GM12878 (cell line): ENCODE data around the gene DUS3L. TPM values are rescaled to one million over a fixed set of nuclear protein-coding genes. Genes with fewer than 3 reads are reported as not detected.

Experiments
- BRCA1 ChIP-seq: IDR thresholded peaks from 2 replicates; pipeline ENCODE4 v1.6.1; 2011; ENCODE audit warnings: low read depth, low read length, improper control_type of control experiment
- CBFB ChIP-seq: IDR thresholded peaks from 2 replicates; pipeline ENCODE4 v1.6.1; 2016; ENCODE audit warnings: antibody characterized with exemption, low read depth
- EED ChIP-seq: sonication (generic); IDR thresholded peaks from 2 replicates; pipeline ENCODE4 v1.6.1; 2016; ENCODE audit warnings: antibody characterized with exemption, low read depth
- IKZF2 ChIP-seq, 2 experiments: fragments of 450-650 bp; IDR thresholded peaks; 2 replicates each; pipeline ENCODE4 v1.6.1; 2017; ENCODE audit warnings: mild to moderate bottlenecking in 2 of 2, moderate library complexity in 2 of 2
- JUNB ChIP-seq: IDR thresholded peaks from 2 replicates; pipeline ENCODE4 v1.6.1; 2016; ENCODE audit warnings: antibody characterized with exemption, mild to moderate bottlenecking
- LARP7 ChIP-seq: fragments of 450-650 bp; IDR thresholded peaks from 2 replicates; pipeline ENCODE4 v1.6.1; 2017; ENCODE audit warnings: mild to moderate bottlenecking
- NR2F1 ChIP-seq: fragments of 450-650 bp; conservative IDR thresholded peaks from 2 replicates; pipeline ENCODE4 v1.6.1; 2017; ENCODE audit warnings: mild to moderate bottlenecking
- SMAD5 ChIP-seq: IDR thresholded peaks from 2 replicates; pipeline ENCODE4 v1.6.1; 2016; ENCODE audit warnings: antibody characterized with exemption, low read depth
- TCF12 ChIP-seq: IDR thresholded peaks from 2 replicates; pipeline ENCODE4 v1.6.1; 2011; ENCODE audit warnings: low read depth, mild to moderate bottlenecking, low read length
- TCF3 ChIP-seq: IDR thresholded peaks from 2 replicates; pipeline ENCODE4 v1.6.1; 2012; ENCODE audit warnings: low read depth, mild to moderate bottlenecking, low read length, borderline replicate concordance; ENCODE audit not compliant: insufficient read depth
- TCF7 ChIP-seq: IDR thresholded peaks from 2 replicates; pipeline ENCODE4 v1.6.1; 2014; ENCODE audit warnings: antibody characterized with exemption, borderline replicate concordance
- polyA plus RNA-seq, 11 experiments: library from polyadenylated mRNA; depleted of rRNA in 4 of 11; unstranded in 6 of 11; stranded (reverse) in 5 of 11; fragments of >200 nt; fragmentation: Nextera tagmentation in 4 of 11; fragmentation: Illumina TruSeq in 1 of 11; extraction: Ambion mirVana in 4 of 11; extraction: Trizol in 1 of 11; gene quantifications; 1 replicate in 1 of 11; 2 replicates in 10 of 11; pipeline versions ENCODE4 v1.2.1 to v1.2.3, GENCODE V29; 2011 to 2016; ENCODE audit warnings: inconsistent platforms in 2 of 11, missing spikeins in 2 of 11, low read depth in 1 of 11
- total RNA-seq, 4 experiments: library from RNA; depleted of rRNA in 3 of 4; stranded (reverse); fragments of >200 nt in 3 of 4; fragmentation: Illumina TruSeq in 1 of 4; extraction: Trizol in 1 of 4; gene quantifications; 2 replicates each; pipeline versions ENCODE4 v1.2.1 to v1.2.3, GENCODE V29; 2013 to 2021
- TF ChIP-seq, protein P1 (sequence below): IDR thresholded peaks from 2 replicates; pipeline ENCODE4 v1.6.1; 2012; ENCODE audit warnings: improper control_type of control experiment, low read depth, low read length; ENCODE audit not compliant: insufficient replicate concordance
- TF ChIP-seq, protein P2 (sequence below): IDR thresholded peaks from 2 replicates; pipeline ENCODE4 v1.6.1; 2011; ENCODE audit warnings: mild to moderate bottlenecking, low read depth, low read length, moderate library complexity; ENCODE audit not compliant: insufficient replicate concordance
- TF ChIP-seq, protein P3 (sequence below): fragments of 450-650 bp; IDR thresholded peaks from 2 replicates; pipeline ENCODE4 v1.6.1; 2017; ENCODE audit warnings: borderline replicate concordance
- TF ChIP-seq, protein P4 (sequence below): fragments of 450-650 bp; IDR thresholded peaks from 2 replicates; pipeline ENCODE4 v1.6.1; 2016; ENCODE audit warnings: mild to moderate bottlenecking, moderate library complexity, borderline replicate concordance
- TF ChIP-seq, protein P5 (sequence below): IDR thresholded peaks from 2 replicates; pipeline ENCODE4 v1.6.1; 2012; ENCODE audit warnings: low read length, inconsistent platforms

DUS3L gene
- total and polyA plus RNA-seq, 10 of the 15 experiments (the other 5 are each of a cell fraction or from before 2014, with no cell fraction given): 0.64 to 47.6 (median 31.1) TPM

DNA sequence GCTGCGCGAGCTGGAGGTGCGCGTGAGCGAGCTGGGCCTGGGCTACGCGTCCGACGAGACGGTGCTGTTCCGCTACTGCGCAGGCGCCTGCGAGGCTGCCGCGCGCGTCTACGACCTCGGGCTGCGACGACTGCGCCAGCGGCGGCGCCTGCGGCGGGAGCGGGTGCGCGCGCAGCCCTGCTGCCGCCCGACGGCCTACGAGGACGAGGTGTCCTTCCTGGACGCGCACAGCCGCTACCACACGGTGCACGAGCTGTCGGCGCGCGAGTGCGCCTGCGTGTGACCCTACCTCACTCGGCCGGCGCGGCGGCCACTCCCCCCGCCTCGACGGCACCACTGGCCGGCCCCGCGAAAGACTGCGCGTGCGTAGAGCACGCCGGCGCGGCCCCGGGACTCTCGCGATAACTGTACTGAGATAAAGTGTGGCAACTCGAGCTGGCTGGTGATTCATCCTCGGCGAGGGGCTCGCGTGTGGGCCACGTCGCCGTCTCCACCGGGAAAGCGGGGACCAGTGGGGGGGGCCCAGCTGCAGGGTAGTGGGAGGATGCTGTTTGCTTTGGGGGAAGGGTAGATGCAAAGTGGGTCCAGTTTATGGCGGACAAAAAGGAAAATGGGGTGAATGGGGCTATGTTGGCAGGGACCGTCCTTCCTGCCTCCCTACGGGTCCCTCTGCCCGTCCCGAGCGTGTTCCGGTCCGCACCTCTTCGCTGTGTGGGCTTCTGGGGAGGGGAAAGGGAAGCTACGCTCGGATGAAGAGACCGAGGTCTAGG lies 37.1 kb upstream of the DUS3L start (continued):
- TF ChIP-seq, protein P1, sequence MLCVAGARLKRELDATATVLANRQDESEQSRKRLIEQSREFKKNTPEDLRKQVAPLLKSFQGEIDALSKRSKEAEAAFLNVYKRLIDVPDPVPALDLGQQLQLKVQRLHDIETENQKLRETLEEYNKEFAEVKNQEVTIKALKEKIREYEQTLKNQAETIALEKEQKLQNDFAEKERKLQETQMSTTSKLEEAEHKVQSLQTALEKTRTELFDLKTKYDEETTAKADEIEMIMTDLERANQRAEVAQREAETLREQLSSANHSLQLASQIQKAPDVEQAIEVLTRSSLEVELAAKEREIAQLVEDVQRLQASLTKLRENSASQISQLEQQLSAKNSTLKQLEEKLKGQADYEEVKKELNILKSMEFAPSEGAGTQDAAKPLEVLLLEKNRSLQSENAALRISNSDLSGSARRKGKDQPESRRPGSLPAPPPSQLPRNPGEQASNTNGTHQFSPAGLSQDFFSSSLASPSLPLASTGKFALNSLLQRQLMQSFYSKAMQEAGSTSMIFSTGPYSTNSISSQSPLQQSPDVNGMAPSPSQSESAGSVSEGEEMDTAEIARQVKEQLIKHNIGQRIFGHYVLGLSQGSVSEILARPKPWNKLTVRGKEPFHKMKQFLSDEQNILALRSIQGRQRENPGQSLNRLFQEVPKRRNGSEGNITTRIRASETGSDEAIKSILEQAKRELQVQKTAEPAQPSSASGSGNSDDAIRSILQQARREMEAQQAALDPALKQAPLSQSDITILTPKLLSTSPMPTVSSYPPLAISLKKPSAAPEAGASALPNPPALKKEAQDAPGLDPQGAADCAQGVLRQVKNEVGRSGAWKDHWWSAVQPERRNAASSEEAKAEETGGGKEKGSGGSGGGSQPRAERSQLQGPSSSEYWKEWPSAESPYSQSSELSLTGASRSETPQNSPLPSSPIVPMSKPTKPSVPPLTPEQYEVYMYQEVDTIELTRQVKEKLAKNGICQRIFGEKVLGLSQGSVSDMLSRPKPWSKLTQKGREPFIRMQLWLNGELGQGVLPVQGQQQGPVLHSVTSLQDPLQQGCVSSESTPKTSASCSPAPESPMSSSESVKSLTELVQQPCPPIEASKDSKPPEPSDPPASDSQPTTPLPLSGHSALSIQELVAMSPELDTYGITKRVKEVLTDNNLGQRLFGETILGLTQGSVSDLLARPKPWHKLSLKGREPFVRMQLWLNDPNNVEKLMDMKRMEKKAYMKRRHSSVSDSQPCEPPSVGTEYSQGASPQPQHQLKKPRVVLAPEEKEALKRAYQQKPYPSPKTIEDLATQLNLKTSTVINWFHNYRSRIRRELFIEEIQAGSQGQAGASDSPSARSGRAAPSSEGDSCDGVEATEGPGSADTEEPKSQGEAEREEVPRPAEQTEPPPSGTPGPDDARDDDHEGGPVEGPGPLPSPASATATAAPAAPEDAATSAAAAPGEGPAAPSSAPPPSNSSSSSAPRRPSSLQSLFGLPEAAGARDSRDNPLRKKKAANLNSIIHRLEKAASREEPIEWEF: no peak
- TF ChIP-seq, protein P2, sequence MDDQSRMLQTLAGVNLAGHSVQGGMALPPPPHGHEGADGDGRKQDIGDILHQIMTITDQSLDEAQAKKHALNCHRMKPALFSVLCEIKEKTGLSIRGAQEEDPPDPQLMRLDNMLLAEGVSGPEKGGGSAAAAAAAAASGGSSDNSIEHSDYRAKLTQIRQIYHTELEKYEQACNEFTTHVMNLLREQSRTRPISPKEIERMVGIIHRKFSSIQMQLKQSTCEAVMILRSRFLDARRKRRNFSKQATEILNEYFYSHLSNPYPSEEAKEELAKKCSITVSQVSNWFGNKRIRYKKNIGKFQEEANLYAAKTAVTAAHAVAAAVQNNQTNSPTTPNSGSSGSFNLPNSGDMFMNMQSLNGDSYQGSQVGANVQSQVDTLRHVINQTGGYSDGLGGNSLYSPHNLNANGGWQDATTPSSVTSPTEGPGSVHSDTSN: peak; percentile 4
- TF ChIP-seq TCF7 (no peak), CBFB (peak; percentile 94), EED (no peak), JUNB (peak; percentile 33), IKZF2 (IDR thresholded peaks at IDR 0.05) (no peak), TCF3 (peak; percentile 72; the same call in 1 of the 2 replicates), BRCA1 (peak; percentile 80), LARP7 (peak; percentile 44; the same call in 1 of the 2 replicates), NR2F1 (peak; percentile 20; the same call in 1 of the 2 replicates), TCF12 (0 out of 2 replicates have a peak, but pooled peaks have one; percentile 18), SMAD5 (peak; percentile 93)
- TF ChIP-seq, protein P3, sequence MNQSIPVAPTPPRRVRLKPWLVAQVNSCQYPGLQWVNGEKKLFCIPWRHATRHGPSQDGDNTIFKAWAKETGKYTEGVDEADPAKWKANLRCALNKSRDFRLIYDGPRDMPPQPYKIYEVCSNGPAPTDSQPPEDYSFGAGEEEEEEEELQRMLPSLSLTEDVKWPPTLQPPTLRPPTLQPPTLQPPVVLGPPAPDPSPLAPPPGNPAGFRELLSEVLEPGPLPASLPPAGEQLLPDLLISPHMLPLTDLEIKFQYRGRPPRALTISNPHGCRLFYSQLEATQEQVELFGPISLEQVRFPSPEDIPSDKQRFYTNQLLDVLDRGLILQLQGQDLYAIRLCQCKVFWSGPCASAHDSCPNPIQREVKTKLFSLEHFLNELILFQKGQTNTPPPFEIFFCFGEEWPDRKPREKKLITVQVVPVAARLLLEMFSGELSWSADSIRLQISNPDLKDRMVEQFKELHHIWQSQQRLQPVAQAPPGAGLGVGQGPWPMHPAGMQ: no peak
- TF ChIP-seq, protein P4, sequence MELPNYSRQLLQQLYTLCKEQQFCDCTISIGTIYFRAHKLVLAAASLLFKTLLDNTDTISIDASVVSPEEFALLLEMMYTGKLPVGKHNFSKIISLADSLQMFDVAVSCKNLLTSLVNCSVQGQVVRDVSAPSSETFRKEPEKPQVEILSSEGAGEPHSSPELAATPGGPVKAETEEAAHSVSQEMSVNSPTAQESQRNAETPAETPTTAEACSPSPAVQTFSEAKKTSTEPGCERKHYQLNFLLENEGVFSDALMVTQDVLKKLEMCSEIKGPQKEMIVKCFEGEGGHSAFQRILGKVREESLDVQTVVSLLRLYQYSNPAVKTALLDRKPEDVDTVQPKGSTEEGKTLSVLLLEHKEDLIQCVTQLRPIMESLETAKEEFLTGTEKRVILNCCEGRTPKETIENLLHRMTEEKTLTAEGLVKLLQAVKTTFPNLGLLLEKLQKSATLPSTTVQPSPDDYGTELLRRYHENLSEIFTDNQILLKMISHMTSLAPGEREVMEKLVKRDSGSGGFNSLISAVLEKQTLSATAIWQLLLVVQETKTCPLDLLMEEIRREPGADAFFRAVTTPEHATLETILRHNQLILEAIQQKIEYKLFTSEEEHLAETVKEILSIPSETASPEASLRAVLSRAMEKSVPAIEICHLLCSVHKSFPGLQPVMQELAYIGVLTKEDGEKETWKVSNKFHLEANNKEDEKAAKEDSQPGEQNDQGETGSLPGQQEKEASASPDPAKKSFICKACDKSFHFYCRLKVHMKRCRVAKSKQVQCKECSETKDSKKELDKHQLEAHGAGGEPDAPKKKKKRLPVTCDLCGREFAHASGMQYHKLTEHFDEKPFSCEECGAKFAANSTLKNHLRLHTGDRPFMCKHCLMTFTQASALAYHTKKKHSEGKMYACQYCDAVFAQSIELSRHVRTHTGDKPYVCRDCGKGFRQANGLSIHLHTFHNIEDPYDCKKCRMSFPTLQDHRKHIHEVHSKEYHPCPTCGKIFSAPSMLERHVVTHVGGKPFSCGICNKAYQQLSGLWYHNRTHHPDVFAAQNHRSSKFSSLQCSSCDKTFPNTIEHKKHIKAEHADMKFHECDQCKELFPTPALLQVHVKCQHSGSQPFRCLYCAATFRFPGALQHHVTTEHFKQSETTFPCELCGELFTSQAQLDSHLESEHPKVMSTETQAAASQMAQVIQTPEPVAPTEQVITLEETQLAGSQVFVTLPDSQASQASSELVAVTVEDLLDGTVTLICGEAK: peak; percentile 29; the same call in 1 of the 2 replicates
- TF ChIP-seq, protein P5, sequence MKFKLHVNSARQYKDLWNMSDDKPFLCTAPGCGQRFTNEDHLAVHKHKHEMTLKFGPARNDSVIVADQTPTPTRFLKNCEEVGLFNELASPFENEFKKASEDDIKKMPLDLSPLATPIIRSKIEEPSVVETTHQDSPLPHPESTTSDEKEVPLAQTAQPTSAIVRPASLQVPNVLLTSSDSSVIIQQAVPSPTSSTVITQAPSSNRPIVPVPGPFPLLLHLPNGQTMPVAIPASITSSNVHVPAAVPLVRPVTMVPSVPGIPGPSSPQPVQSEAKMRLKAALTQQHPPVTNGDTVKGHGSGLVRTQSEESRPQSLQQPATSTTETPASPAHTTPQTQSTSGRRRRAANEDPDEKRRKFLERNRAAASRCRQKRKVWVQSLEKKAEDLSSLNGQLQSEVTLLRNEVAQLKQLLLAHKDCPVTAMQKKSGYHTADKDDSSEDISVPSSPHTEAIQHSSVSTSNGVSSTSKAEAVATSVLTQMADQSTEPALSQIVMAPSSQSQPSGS: no peak
